ENCODE data around the gene TVP23A.

TVP23A gene

DNA sequence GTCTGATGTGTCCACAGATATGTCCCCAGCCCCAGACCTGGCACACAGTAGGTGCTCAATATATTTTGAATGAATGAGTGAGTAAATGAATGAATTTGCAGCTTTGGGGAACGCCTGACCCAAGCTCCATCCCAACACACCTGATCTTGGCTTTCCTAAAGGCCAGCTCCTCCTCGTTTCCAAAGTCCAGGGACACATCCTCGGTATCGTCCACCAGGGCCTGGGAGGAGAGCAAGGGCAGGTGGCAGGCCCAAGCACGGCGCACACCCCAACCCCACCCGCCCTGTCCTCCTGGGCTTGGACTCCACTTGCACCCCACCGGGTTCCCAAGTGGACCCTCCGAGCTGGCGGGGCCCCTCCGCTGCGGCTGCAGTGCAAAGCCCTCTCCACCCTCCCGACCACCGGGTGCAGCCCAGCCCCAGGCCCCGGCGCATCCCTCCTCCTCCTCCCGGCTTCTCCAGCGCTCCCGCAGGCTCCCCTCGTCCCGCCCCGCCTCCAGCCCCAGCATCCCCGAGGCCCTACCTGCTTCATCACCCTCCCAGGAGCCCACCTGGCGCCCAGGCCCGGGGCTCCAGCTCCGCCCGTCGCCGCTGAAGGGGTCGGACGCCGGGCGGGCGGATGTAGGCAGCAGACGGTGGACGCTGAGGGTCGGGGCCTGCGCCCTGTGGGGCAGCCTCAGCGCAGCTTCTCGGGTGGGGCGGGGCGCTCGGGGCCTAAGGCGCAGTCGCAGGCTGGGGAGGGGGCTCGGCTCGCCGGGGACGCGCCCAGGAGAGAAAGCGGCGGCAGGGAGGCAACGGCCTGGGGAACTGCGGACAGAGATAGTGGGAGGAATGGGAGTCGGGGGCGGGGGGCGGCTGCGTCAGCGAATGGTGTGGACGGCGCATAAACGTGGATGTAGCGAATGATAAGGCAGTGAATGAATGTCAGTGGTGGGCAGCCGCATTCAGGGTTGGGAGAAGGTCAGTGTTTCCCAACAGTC, at the start of gene TVP23A:
TVP23A (minus strand) TSS at position 832 of the 979 bp plus-strand sequence; CDS start at position 531, 301 bp downstream.
- DNase-seq: peak; percentile 78
- TF ChIP-seq, protein P1, sequence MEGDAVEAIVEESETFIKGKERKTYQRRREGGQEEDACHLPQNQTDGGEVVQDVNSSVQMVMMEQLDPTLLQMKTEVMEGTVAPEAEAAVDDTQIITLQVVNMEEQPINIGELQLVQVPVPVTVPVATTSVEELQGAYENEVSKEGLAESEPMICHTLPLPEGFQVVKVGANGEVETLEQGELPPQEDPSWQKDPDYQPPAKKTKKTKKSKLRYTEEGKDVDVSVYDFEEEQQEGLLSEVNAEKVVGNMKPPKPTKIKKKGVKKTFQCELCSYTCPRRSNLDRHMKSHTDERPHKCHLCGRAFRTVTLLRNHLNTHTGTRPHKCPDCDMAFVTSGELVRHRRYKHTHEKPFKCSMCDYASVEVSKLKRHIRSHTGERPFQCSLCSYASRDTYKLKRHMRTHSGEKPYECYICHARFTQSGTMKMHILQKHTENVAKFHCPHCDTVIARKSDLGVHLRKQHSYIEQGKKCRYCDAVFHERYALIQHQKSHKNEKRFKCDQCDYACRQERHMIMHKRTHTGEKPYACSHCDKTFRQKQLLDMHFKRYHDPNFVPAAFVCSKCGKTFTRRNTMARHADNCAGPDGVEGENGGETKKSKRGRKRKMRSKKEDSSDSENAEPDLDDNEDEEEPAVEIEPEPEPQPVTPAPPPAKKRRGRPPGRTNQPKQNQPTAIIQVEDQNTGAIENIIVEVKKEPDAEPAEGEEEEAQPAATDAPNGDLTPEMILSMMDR (IDR thresholded peaks at IDR 0.05): no peak
- no peaks in the 10 kb centered on the region for H3K9me3 Mint-ChIP-seq

DNA sequence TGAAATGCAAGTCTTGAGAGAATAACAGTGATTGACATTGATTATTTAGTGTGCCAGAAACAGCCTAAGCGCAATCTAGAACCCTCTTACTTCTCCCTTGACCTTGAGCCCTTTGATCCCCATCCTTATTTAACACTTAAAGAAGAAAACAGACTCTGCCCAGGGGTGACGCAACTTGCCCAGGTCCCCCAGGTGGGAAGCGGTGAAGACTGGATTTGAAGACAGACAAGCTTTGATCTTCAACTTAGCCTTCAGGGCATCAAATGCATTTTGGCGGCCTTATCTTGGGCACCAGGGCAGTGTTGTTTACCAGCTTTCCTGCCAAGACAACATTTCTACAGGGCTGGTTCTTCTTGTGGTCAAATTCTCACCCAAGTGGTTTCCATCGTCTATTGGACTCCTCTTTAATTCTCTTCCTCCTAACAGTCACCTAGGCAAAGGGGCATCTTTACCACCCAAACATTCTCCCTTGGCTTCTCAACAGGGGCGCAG, 49.6 kb upstream of the TVP23A start:
- Mint-ChIP-seq H3K9me3 (no peaks in the 10 kb centered on the region), H3K27ac (no peak overlapping the region), H3K4me3 (no peak overlapping the region), H3K27me3 (ENCODE audit: low read depth, poor library complexity) (peaks cover 30% of the 10 kb centered on the region), H3K36me3 (ENCODE audit: low read depth) (no peaks in the 10 kb centered on the region), H3K4me1 (peaks cover 27% of the 10 kb centered on the region)
- no peak for DNase-seq
- TF ChIP-seq, protein P1 (IDR thresholded peaks at IDR 0.05): no peak

More for the DNA sequence above, at the start of gene TVP23A:
- no peaks in the 10 kb centered on the region for H3K36me3 Mint-ChIP-seq (ENCODE audit: low read depth)
- no peak within 1 kb of the TSS for H3K27ac Mint-ChIP-seq
- peak within 1 kb of the TSS; percentile 81 for H3K4me3 Mint-ChIP-seq
- peaks cover 13% of the 10 kb centered on the region for H3K4me1 Mint-ChIP-seq
- H3K27me3 Mint-ChIP-seq (ENCODE audit: low read depth, poor library complexity): peaks cover 22% of the 10 kb centered on the region

DNA sequence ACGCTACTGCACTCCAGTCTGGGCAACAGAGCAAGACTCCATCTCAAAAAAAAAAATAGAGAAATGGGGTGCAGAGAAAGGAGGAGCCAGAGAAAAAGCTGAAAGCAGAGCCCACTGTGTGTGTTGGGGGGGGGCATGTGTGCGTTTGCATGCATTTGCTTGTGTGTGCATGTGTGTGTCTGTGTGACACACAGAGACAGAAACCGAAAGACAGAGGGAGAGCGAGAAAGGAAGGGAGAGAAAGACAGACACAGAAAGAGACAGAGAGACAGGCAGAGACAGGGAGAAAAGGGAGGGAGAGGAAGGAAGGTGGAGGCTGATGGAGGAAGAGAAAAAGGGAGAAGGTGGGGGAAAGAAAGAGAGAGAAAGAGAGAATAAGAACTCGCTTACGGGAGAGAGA, 48.6 kb upstream of the TVP23A start:
- DNase-seq: no peak
- H3K4me1 Mint-ChIP-seq: peaks cover 23% of the 10 kb centered on the region
- peaks cover 32% of the 10 kb centered on the region for H3K27me3 Mint-ChIP-seq (ENCODE audit: low read depth, poor library complexity)

DNA sequence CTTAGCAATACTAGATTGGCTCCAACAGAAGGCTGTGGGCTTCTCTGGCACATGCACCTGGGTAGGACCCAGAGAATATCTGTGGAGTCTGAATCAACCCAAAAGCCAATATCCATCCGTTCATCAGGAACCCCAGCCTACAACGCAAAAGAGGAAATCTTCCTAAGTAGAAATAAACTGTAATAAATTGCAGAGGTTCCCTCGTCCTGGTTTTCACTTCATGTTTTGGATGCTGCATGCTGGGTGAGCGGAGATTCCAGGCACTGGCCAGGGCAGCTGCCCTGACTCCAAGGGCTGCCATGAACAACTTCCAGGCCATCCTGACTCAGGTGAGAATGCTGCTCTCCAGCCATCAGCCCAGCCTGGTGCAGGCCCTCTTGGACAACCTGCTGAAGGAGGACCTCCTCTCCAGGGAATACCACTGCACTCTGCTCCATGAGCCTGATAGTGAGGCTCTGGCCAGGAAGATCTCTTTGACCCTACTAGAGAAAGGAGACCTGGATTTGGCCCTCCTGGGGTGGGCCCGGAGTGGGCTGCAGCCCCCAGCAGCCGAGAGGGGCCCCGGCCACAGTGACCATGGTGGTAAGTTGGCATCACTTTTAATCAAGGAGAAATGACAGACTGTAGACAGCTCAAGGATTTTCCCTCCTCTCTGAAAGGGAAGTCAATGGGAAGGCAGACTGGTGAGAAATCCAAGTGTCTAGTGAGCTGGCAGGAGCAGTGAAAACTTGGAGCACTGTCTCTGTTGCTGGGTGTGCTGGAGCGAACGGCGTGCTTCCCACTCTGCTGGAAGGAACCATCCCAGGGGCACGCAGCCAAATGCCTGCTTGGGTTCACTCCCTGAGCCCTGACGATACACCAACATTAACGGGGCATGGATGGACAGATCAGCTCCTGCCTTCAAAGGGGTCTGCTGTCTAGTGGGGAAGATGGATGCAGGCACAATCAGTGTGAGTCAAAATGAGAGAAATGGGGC, 47.7 kb upstream of the TVP23A start:
- Mint-ChIP-seq H3K27me3 (ENCODE audit: low read depth, poor library complexity) (peaks cover 27% of the 10 kb centered on the region), H3K9me3 (no peaks in the 10 kb centered on the region)
- DNase-seq: no peak

More for the DNA sequence above, 48.6 kb upstream of the TVP23A start:
- TF ChIP-seq, protein P1 (IDR thresholded peaks at IDR 0.05): no peak
- Mint-ChIP-seq H3K36me3 (ENCODE audit: low read depth) (no peaks in the 10 kb centered on the region), H3K27ac (no peak overlapping the region), H3K4me3 (no peak overlapping the region), H3K9me3 (no peaks in the 10 kb centered on the region)

DNA sequence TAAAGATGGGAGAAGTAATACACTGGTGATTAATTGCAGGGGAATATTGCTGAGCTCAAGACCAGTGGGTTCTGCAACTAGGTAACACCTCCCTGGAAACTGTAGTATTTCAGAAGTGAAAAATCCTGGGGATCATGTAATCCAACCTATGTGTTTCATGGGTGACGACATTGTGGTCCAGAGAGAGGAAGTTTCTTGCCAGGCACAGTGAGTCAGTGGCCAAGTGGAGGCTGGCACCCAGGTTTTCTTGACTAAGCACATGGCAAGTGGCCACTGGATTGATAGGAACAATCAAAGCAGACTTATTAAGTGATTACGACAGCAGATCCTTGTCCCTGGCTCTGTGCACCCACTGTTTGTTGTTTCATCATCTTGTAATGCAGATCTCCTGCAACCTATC, 43.8 kb upstream of the TVP23A start:
- Mint-ChIP-seq H3K27ac (no peak overlapping the region), H3K4me1 (no peaks in the 10 kb centered on the region), H3K27me3 (ENCODE audit: low read depth, poor library complexity) (peaks cover 23% of the 10 kb centered on the region), H3K36me3 (ENCODE audit: low read depth) (no peaks in the 10 kb centered on the region), H3K9me3 (peaks cover 7% of the 10 kb centered on the region), H3K4me3 (no peak overlapping the region)
- TF ChIP-seq, protein P1 (IDR thresholded peaks at IDR 0.05): no peak
- no peak for DNase-seq

More for the DNA sequence above, 47.7 kb upstream of the TVP23A start:
- H3K27ac Mint-ChIP-seq: no peak overlapping the region
- peaks cover 14% of the 10 kb centered on the region for H3K4me1 Mint-ChIP-seq
- no peak overlapping the region for H3K4me3 Mint-ChIP-seq
- TF ChIP-seq, protein P1 (IDR thresholded peaks at IDR 0.05): no peak
- H3K36me3 Mint-ChIP-seq (ENCODE audit: low read depth): no peaks in the 10 kb centered on the region

Measured in nephron progenitor cell (in vitro differentiated cells).